Right forelimb (tissue), 1 donor: ENCODE data around the gene DPYSL3.

Experiments
- DNase-seq: peaks from one replicate; pipeline ENCODE4 v3.0.0-alpha.2; 2018

The DPYSL3 gene

GRCh38 chr5:147436596-147436995 is 73.3 kb downstream of the DPYSL3 start:
- DNase-seq, result no peak

DNA sequence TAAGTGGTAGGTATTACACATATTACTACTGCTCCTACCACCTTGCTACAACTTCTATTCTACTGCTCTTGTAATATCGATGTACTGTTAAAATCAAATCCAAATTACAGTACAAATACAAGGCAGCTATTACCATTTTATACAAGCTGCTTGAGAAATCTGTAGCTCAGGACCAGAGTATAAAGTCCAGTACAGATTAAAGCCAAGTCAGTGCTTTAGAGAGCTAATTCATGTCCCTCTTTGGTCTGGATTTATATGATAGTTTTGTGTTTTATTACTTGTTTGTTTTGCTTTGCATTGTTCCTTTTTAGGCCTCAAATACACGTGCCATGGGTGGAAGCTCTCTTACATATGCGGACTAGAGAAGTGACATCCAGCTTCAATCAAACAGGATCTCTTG is 75.8 kb downstream of the DPYSL3 start:
- DNase-seq, result no peak

DNA sequence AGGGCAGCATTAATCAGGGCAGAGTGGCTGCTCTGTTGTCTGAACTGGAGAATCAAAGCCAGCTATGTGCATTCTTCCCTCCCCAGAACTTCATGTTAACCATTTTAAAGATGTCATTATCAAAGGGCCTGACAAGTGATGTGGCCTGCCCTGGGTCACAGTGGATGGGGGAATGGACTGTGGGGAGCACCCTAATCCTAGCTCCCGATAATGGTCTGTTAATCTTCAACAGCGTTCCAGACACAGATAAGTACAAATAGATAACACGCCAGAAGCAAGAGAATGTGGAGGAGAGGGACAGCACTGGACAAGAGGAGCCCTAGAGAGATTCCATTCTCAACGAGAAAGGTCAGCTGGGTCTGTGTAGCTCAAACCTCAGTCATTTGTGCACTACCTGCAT is 77.5 kb downstream of the DPYSL3 start:
- DNase-seq, result no peak

DNA sequence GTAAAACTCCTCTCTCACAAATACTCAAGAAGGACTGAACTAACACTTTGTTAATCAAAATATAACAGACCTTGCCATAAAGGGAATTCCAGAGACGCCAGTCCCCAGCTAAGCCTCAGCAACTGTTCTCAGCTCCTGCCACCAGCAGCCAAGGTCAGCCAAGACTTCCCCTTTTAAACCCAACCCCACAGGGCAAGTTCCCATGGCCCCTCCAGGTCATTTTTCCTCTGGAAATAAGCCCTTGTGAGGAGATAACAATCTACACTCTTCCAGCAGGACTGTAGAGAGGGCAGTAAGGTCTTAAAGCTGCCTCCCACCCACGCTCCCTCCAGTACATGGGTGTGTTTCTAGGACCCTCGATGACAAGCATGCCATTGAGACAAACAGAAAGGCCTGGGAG is 78.3 kb downstream of the DPYSL3 start:
- DNase-seq, result no peak

DNA sequence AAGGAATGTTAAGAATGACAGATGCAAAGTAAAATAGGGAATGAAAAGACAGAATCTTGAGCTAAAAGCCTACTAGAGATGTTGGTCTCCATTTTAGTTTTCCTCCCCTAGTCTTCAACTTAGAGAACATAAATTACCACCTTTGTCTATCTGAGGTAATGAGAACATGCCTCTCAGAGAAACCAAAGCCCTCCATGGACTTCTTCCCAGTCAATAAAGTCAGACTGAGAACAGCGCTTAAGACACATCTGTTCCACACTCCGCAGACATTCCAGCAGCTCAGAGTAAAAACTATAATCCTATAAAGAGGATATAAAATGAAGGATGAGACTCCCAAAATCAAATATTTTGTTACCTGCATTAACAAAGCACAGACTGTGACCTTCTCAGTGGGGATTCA is 79.2 kb downstream of the DPYSL3 start:
- DNase-seq, result no peak

GRCh38 chr5:147427521-147428401 is 82.1 kb downstream of the DPYSL3 start:
- no peak for DNase-seq

GRCh38 chr5:147426640-147427327 is 83.1 kb downstream of the DPYSL3 start:
- DNase-seq, result no peak

- no peak for DNase-seq
Observed at GRCh38 chr5:147418613-147419012, 91.3 kb downstream of the DPYSL3 start.

- no peak for DNase-seq
Observed at GRCh38 chr5:147417135-147417813, 92.6 kb downstream of the DPYSL3 start.

GRCh38 chr5:147415651-147416050 is 94.2 kb downstream of the DPYSL3 start:
- DNase-seq, result no peak

- no peak for DNase-seq
Observed at GRCh38 chr5:147413266-147413665, 96.6 kb downstream of the DPYSL3 start.

DNA sequence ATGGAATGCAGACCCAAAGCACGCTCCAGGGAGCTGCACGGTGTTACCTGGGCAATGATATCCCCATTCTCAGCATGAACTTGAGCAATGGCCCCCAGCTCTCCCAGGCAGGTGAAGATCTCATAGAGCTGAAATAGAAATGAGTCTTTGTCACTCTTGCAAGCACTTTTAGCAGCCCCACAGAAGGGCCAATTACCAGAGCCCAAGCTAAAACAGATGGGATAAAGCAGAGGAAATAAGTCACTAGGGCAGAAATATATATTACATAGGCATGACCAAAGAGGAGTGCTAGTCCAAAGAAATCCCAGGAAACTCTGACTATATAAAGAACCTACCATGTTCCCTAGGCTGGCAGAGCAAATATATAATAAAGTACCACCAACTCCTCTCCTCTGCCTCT is 97.3 kb downstream of the DPYSL3 start:
- no peak for DNase-seq

- DNase-seq, result no peak
Observed at GRCh38 chr5:147411359-147412319, 98.2 kb downstream of the DPYSL3 start.

- DNase-seq, result peak; percentile 58
Observed at GRCh38 chr5:147410496-147411358, 99.1 kb downstream of the DPYSL3 start.

GRCh38 chr5:147408980-147409379 is 100.9 kb downstream of the DPYSL3 start:
- no peak for DNase-seq

GRCh38 chr5:147407094-147407681 is 102.7 kb downstream of the DPYSL3 start:
- no peak for DNase-seq

DNA sequence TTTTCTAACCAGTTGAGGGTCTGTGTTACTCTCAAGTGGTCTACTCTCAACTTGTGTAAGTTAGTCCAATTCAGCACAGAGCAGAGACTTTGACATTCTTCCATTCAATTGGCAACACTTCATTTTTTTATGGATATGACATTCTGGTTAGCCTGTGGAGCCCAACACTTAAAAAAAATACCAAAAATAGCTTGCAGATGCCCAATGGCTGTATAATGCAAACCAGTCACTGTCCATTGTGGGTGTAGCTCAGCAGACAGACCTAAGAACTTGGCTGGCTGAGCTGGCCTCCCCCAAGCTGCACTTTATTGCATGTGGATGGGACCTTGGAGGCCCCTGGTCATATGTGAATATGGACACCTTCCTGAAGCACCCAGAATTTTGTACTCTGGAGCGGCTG is 103.2 kb downstream of the DPYSL3 start:
- no peak for DNase-seq

- no peak for DNase-seq
Observed at GRCh38 chr5:147404706-147405105, 105.2 kb downstream of the DPYSL3 start.

DNA sequence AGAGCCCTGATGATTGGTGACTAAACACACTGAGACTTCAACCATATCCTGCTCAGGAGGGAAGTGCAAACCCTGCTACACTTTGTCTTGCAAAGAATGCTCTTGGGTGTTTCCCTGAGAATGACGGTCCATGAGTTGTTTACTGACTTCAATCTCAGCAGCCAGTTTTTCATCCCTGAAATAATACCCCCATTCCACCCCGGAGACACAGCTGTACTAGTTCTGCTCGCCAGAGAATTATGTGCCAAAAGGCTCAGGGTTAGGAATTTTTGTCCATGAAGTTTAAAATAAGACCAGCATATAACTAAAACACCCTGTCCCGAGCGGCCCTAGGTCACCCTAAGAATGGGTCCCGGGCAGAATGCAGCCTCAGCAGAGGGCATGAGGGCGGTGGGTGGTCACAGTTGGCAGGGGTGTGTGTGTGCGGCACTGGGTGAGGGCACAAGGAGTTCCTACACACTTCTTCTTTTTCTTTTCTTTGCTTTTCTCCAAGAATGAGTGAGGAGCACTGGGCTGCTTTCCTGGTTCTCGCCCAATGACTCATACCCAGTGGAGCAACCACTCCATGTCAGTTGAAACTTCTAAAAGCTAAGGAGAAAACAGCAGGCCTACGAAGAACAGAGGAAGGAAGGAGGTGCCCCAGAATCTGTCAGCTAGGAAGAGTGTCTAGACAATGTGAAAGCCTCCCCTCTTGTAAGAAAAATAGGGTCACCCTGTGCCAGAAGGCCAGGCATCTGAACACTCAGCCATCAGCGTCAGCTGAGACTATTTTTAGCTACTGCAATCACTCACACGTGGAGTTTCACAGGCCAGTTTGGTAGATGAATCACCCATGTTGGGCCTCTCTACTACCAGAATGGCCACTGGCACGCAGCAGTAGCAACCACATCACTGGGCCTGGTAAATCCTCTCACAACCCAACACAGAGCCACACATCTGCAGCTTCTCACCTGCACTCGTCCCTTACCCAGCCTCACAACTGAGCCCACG is 105.9 kb downstream of the DPYSL3 start:
- no peak for DNase-seq

DNA sequence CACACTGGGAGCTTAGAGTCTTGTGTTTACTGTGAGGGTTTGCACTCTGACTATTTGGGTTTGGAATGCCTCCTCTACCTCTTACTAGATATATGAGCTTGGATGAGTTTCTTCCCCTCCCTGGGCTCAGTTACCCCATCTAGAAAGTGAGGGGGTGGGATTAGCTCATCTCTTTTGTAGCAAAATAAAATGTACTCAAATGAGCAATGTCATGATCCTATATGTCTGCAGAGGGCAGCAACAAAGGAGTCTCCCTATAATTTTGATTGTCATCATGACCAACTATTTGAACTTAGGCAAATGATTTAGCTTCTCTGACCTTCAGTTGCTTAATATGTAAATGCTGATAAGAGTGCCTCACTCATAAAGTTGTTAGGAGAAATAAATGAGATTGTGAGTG is 109.0 kb downstream of the DPYSL3 start:
- no peak for DNase-seq
